ENCODE measurements around the gene IFNA7. TPM values are rescaled to one million over a fixed set of nuclear protein-coding genes. Genes with fewer than 3 reads are reported as not detected.

Gene IFNA7
- total RNA-seq, 2 donors from 2014 or later = not detected

Other genes starting within 250 kb of the IFNA7 start
- 1 to 10 TPM in 1 of 2 donors, under 1 TPM in 1; 0.87 to 3.9 TPM for gene HACD4, start 170.6 kb downstream of the IFNA7 start, total RNA-seq
- gene IFNB1, start 124.3 kb downstream of the IFNA7 start, total RNA-seq = under 1 TPM; 0.46 to 0.80 TPM
- gene IFNW1, start 60.4 kb downstream of the IFNA7 start, total RNA-seq = not detected
- not detected for gene IFNA21, start 35.5 kb downstream of the IFNA7 start, total RNA-seq
- not detected for gene IFNA4, start 14.6 kb downstream of the IFNA7 start, total RNA-seq
- not detected for gene IFNA10, start 4.9 kb upstream of the IFNA7 start, total RNA-seq
- gene IFNA16, start 15.1 kb upstream of the IFNA7 start, total RNA-seq = not detected
- gene IFNA17, start 26.0 kb upstream of the IFNA7 start, total RNA-seq = not detected
- gene IFNA14, start 37.8 kb upstream of the IFNA7 start, total RNA-seq = not detected
- not detected for gene IFNA5, start 103.1 kb upstream of the IFNA7 start, total RNA-seq
- 10 to 100 TPM; 14.6 to 14.8 TPM for gene KLHL9, start 133.2 kb upstream of the IFNA7 start, total RNA-seq
- gene IFNA6, start 148.7 kb upstream of the IFNA7 start, total RNA-seq = not detected
- gene IFNA13, start 165.9 kb upstream of the IFNA7 start, total RNA-seq = not detected
- not detected for gene IFNA2, start 183.2 kb upstream of the IFNA7 start, total RNA-seq
- not detected for gene IFNA8, start 206.9 kb upstream of the IFNA7 start, total RNA-seq
- gene IFNA1, start 238.2 kb upstream of the IFNA7 start, total RNA-seq = not detected